HL-60 (cell line): Measurements from ENCODE around the gene LMTK2.

ENCODE experiments used
- DNase-seq, 2 experiments: peaks; one replicate each; pipeline ENCODE4 v3.0.0-alpha.2; 2010 to 2020; ENCODE audit warnings: low read depth in 1 of 2, low spot score in 1 of 2
- H3K27ac ChIP-seq: fragments of 250-450 bp; sonication (Bioruptor Pico); replicated peaks from 2 replicates; pipeline ENCODE4 v1.5.1; 2020; ENCODE audit warnings: mild to moderate bottlenecking, moderate library complexity
- H3K27me3 ChIP-seq: fragments of 250-450 bp; sonication (Bioruptor Pico); 2 replicates; pipeline ENCODE4 v1.5.1; 2021; ENCODE audit warnings: mild to moderate bottlenecking, moderate library complexity; ENCODE audit not compliant: insufficient read depth, poor library complexity, severe bottlenecking
- H3K4me3 ChIP-seq: replicated peaks from 2 replicates; pipeline ENCODE4 v1.5.1; 2011; ENCODE audit warnings: mild to moderate bottlenecking, control low read depth, low read length; ENCODE audit not compliant: insufficient read depth
- GABPA ChIP-seq: IDR thresholded peaks from 2 replicates; pipeline ENCODE4 v1.6.1; 2012; ENCODE audit warnings: low read depth
- POLR2AphosphoS5 ChIP-seq: IDR thresholded peaks from 2 replicates; pipeline ENCODE4 v1.6.1; 2012; ENCODE audit warnings: low read depth
- REST ChIP-seq: IDR thresholded peaks from 2 replicates; pipeline ENCODE4 v1.6.1; 2012; ENCODE audit warnings: low read depth; ENCODE audit not compliant: insufficient replicate concordance
- SPI1 ChIP-seq: IDR thresholded peaks from 2 replicates; pipeline ENCODE4 v1.6.1; 2012; ENCODE audit warnings: low read depth, mild to moderate bottlenecking, borderline replicate concordance
- TF ChIP-seq, protein P1 (sequence below): IDR thresholded peaks from one replicate; pipeline ENCODE4 v1.5.1; 2011; ENCODE audit warnings: low read length, control low read depth, inconsistent platforms; ENCODE audit not compliant: insufficient read depth

LMTK2 gene

DNA sequence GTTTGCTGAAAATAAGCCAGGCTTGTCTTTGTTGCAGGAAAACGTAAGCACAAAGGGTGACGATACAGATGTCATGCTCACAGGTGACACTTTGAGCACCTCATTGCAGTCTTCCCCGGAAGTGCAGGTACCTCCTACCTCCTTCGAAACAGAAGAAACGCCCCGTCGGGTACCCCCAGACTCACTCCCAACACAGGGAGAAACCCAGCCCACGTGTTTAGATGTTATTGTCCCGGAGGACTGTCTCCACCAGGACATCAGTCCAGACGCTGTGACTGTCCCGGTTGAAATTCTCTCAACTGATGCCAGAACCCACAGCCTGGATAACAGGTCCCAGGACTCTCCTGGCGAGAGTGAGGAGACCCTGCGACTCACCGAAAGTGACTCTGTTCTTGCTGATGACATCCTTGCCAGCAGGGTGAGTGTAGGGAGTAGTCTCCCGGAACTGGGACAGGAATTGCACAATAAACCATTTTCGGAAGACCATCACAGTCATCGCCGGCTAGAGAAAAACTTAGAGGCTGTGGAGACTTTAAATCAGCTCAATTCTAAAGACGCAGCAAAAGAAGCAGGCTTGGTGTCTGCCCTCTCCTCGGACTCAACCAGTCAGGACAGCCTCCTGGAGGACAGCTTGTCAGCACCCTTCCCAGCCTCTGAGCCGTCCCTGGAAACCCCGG, 86.3 kb downstream of the LMTK2 start:
- DNase-seq = no peak
- no peak overlapping the region for H3K27ac ChIP-seq
- no peaks in the 10 kb centered on the region for H3K27me3 ChIP-seq
- TF ChIP-seq POLR2AphosphoS5 = no peak
- TF ChIP-seq, protein P1, sequence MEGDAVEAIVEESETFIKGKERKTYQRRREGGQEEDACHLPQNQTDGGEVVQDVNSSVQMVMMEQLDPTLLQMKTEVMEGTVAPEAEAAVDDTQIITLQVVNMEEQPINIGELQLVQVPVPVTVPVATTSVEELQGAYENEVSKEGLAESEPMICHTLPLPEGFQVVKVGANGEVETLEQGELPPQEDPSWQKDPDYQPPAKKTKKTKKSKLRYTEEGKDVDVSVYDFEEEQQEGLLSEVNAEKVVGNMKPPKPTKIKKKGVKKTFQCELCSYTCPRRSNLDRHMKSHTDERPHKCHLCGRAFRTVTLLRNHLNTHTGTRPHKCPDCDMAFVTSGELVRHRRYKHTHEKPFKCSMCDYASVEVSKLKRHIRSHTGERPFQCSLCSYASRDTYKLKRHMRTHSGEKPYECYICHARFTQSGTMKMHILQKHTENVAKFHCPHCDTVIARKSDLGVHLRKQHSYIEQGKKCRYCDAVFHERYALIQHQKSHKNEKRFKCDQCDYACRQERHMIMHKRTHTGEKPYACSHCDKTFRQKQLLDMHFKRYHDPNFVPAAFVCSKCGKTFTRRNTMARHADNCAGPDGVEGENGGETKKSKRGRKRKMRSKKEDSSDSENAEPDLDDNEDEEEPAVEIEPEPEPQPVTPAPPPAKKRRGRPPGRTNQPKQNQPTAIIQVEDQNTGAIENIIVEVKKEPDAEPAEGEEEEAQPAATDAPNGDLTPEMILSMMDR = no peak
- no peak for TF ChIP-seq GABPA
- TF ChIP-seq SPI1 = no peak
- no peak for TF ChIP-seq REST
- H3K4me3 ChIP-seq = no peak overlapping the region

GRCh38 chr7:98193474-98194180, 87.0 kb downstream of the LMTK2 start:
- H3K27ac ChIP-seq = no peak overlapping the region
- H3K27me3 ChIP-seq = no peaks in the 10 kb centered on the region
- TF ChIP-seq POLR2AphosphoS5 (no peak), GABPA (no peak), SPI1 (no peak), REST (no peak)
- TF ChIP-seq, protein P1 = no peak
- no peak for DNase-seq
- H3K4me3 ChIP-seq = no peak overlapping the region

GRCh38 chr7:98194186-98194585, 87.5 kb downstream of the LMTK2 start:
- TF ChIP-seq, protein P1 = no peak
- TF ChIP-seq SPI1 (no peak), GABPA (no peak), POLR2AphosphoS5 (no peak), REST (no peak)
- H3K27me3 ChIP-seq = no peaks in the 10 kb centered on the region
- no peak overlapping the region for H3K4me3 ChIP-seq
- DNase-seq = no peak
- H3K27ac ChIP-seq = no peak overlapping the region
